GM18526 (cell line): ENCODE data around the gene KCNN3.

Source experiments
- POLR2A ChIP-seq: IDR thresholded peaks from 3 replicates; pipeline ENCODE4 v1.6.1; 2011; ENCODE audit not compliant: insufficient read length; ENCODE audit errors: extremely low read depth

The KCNN3 gene

DNA sequence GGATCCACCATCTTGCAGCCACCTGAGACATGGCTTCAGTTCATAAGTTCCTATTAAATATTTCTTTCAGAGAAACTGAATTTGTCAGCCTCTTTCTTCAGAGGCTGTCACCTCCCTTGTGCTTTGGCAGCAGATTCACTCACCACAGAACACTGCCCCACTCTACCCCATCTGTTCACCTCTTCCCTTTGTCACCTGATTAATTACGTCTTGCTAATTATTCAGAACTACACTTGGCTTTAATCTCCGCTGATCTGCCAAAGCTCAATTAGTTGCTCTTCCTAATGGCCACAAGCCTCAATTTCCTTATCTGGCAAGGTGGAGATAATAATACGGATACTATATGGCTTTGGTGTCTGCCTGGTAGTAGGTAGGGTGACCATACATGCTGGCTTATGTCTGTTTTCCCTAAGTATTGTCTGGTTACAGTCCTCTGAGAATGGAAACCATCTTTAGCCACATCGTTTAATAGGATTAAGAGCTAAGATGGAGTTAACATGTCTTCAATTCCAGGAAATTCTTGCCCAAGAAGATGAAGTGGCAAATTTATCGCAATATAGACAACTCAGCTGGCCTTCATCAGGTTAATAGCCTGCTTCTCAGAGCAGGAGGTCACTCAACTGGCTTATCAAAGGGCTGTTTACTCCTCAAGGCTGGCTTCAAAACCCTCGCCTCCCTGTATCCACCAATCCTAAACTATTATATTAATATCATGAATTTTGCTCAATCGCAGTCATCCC, 203.9 kb downstream of the KCNN3 start:
- no peak for TF ChIP-seq POLR2A

DNA sequence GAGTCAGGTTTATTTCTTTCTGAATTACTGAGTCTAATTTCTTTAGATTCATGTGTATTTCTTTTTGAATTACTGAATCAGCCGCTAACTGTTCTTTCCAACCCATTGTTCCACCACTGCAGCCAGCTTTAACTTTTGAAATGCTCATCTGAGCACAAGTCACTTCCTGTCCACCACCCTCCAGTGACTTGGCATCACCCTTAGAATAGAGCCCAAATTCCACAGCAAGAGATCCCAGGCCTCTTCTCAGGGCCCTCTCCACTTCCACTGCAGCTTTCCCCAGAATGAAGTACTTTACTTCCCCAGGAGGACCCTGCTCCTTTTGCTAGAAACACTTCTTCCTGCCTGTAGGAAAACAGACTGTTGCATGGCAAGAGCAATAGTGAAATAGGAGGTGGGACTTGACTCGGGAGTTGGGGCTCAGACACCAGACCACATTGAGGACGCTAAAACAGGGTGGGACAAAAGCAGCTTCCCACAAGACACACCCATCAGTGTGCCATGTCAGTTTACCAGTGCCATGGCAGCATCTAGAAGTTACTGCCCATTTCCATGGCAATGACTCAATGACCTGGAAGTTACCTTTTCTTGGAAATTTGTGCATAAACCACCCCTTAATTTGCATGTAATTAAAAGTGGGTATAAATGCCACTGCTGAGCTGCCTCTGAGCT, 205.6 kb downstream of the KCNN3 start:
- no peak for TF ChIP-seq POLR2A

DNA sequence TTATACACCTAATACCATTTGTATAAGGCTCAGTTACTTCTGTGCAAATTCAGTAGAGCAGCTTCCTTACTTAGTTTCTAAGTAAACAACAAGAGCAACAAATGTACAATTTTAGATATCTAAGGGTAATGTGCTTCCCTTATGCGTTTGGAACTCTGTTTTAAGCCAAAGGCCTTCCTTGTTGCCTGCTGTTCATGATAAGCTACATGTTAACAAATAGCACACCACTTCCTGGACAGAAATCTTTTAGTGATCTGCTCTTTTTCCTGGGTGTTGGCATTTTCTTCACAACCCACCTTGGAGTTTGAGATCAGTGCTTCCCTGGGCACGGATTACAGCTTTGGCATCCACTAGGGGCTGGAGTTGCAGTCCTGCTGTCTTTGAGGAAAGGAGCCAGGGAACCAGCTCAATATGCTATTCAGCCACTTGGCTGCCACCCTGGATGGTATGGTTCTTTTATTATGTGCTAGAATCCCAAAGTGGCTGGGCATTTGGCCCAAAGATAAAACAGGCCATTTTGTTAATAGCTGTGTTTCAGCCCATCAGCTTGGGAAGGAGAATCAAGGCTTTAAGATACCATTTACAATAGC, 206.5 kb downstream of the KCNN3 start:
- no peak for TF ChIP-seq POLR2A

DNA sequence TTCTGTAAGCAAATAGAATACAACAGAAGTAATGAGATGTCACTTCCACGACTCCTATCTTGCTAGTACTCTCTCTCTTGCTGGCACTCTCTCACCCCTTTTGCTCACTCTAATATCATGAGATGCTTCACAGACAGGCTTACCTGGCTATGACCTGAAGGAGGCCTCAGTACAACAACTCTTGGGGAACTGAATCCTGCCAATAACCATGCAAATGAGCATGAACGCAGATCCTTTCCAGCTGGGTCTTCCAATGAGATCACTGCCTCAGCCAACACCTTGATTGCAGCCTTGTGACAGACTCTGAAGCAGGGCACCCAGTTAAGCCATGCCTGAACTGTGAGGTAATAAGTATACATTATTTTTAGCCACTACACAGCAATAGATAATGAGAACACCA, 209.0 kb downstream of the KCNN3 start:
- TF ChIP-seq POLR2A, result no peak

DNA sequence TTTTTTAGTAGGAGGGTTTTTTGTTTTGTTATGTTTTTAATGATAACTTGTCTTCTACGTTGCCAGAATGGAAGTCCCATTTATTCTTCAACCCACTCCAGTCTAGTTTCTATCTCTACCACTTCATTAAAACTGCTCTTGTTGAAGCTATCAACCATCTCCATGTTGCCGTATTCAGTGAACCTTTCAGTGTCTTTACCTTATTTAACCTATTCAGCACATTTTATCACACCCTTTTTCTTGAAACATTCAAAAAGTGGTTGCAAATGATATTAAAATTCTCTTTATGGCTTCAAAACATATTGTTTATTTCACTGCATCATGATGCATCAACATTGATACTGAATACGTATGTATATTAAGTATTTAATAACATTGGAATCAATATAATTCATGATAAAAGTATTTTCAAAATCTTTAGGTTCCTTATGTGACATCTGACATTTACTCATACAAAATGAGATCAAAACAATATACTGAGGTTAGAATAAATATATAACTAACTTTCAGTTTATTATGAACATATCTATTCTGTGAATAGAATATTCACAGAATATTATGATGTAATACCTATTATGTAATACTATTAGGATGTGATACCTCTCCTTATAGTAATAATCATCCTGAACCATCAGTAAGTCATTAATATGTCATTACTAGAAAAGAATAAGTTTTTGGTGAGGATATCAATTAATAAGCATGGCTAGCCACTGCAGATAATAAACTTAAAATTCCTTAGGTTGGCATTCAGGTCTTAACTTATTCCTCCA, 210.1 kb downstream of the KCNN3 start:
- TF ChIP-seq POLR2A, result no peak

GRCh38 chr1:154657556-154657955, 212.5 kb downstream of the KCNN3 start:
- TF ChIP-seq POLR2A, result no peak

GRCh38 chr1:154652893-154653292, 217.2 kb downstream of the KCNN3 start:
- TF ChIP-seq POLR2A, result no peak
